ENCODE results near the gene RNF43. TPM values are rescaled to one million over a fixed set of nuclear protein-coding genes. Genes with fewer than 3 reads are reported as not detected.

RNF43 gene
- total RNA-seq, 5 donors from 2014 or later (not counting 1 experiment from before 2014, with no cell fraction given), result 1.2 to 4.0 (median 1.8) TPM

GRCh38 chr17:58394534-58395223, 22.7 kb downstream of the RNF43 start:
- no peak overlapping the region for H3K27ac ChIP-seq (ENCODE audit: low read length)
- POLR2A ChIA-PET, result no interaction called here
- H3K4me1 ChIP-seq (ENCODE audit: control insufficient read depth in 1 of 2, extremely low read depth in 1 of 2, insufficient read depth in 2 of 2, low read length in 2 of 2), result no peaks in the 10 kb centered on the region
- Mint-ChIP-seq H3K9me3 (no peaks in the 10 kb centered on the region), H3K4me3 (no peak overlapping the region), H3K27me3 (no peaks in the 10 kb centered on the region), H3K27ac (no peak overlapping the region), H3K4me1 (no peaks in the 10 kb centered on the region), H3K36me3 (peaks cover 4% of the 10 kb centered on the region)
- no peak for ATAC-seq (replicated peaks in 1 of 4)
- no peaks in the 10 kb centered on the region for H3K27me3 ChIP-seq (replicated peaks in 1 of 2; ENCODE audit: control insufficient read depth in 2 of 2, extremely low read depth in 1 of 2, insufficient read depth in 2 of 2, low read length in 1 of 2)
- CTCF ChIA-PET, result interaction anchor here in 1 of 2 donors (0.6 kb wide), 1 partner anchor 23 kb away, joined by 7 read pairs; no protein-coding TSS in a partner anchor
- no CpG with 5 or more reads among the region's 3 CpGs for WGBS (ENCODE audit: insufficient coverage)
- no peaks in the 10 kb centered on the region for H3K9me3 ChIP-seq
- DNase-seq, result no peak
- no peaks in the 10 kb centered on the region for H3K36me3 ChIP-seq (ENCODE audit: control insufficient read depth in 2 of 2, extremely low read depth in 1 of 2, insufficient read depth in 1 of 2, low read length in 1 of 2)
- no peak overlapping the region for H3K4me3 ChIP-seq (ENCODE audit: control insufficient read depth in 1 of 2, extremely low read depth in 1 of 2, low read length in 1 of 2)

- H3K27ac Mint-ChIP-seq, result no peak overlapping the region
- Histone ChIP-seq H3K27me3 (replicated peaks in 1 of 2; ENCODE audit: control insufficient read depth in 2 of 2, extremely low read depth in 1 of 2, insufficient read depth in 2 of 2, low read length in 1 of 2) (no peaks in the 10 kb centered on the region), H3K27ac (ENCODE audit: low read length) (no peak overlapping the region), H3K36me3 (ENCODE audit: control insufficient read depth in 2 of 2, extremely low read depth in 1 of 2, insufficient read depth in 1 of 2, low read length in 1 of 2) (no peaks in the 10 kb centered on the region), H3K9me3 (no peaks in the 10 kb centered on the region), H3K4me1 (ENCODE audit: control insufficient read depth in 1 of 2, extremely low read depth in 1 of 2, insufficient read depth in 2 of 2, low read length in 2 of 2) (no peaks in the 10 kb centered on the region), H3K4me3 (ENCODE audit: control insufficient read depth in 1 of 2, extremely low read depth in 1 of 2, low read length in 1 of 2) (no peak overlapping the region)
- H3K4me1 Mint-ChIP-seq, result peaks cover 0 to 4% (median 0%) of the 10 kb centered on the region in 3 donors
- H3K36me3 Mint-ChIP-seq, result peaks cover 4% of the 10 kb centered on the region
- POLR2A ChIA-PET, result no interaction called here
- CTCF ChIA-PET, result interaction anchor here in 1 of 2 donors (0.6 kb wide), 1 partner anchor 1148 kb away, joined by 3 read pairs; no protein-coding TSS in a partner anchor
- H3K27me3 Mint-ChIP-seq, result no peaks in the 10 kb centered on the region
- ATAC-seq (replicated peaks in 1 of 4), result no peak
- no peaks in the 10 kb centered on the region for H3K9me3 Mint-ChIP-seq
- H3K4me3 Mint-ChIP-seq, result no peak overlapping the region
- 95% methylated on average over 9 of the region's 10 CpGs for WGBS (ENCODE audit: insufficient coverage)
- DNase-seq, result no peak
These were observed 25.9 kb downstream of the RNF43 start for GRCh38 chr17:58391302-58391984.

- no peak overlapping the region for H3K4me3 Mint-ChIP-seq
- H3K27me3 Mint-ChIP-seq, result no peaks in the 10 kb centered on the region
- Histone ChIP-seq H3K27ac (ENCODE audit: low read length) (no peak overlapping the region), H3K4me1 (ENCODE audit: control insufficient read depth in 1 of 2, extremely low read depth in 1 of 2, insufficient read depth in 2 of 2, low read length in 2 of 2) (no peaks in the 10 kb centered on the region), H3K9me3 (no peaks in the 10 kb centered on the region), H3K4me3 (ENCODE audit: control insufficient read depth in 1 of 2, extremely low read depth in 1 of 2, low read length in 1 of 2) (no peak overlapping the region), H3K27me3 (replicated peaks in 1 of 2; ENCODE audit: control insufficient read depth in 2 of 2, extremely low read depth in 1 of 2, insufficient read depth in 2 of 2, low read length in 1 of 2) (no peaks in the 10 kb centered on the region), H3K36me3 (ENCODE audit: control insufficient read depth in 2 of 2, extremely low read depth in 1 of 2, insufficient read depth in 1 of 2, low read length in 1 of 2) (no peaks in the 10 kb centered on the region)
- no peaks in the 10 kb centered on the region for H3K9me3 Mint-ChIP-seq
- no peak for DNase-seq
- whole genome bisulfite sequencing (ENCODE audit: insufficient coverage), result 100% methylated on average over 1 of the region's 2 CpGs
- ChIA-PET POLR2A (no interaction called here), CTCF (interaction anchor here in 1 of 2 donors (0.5 kb wide), 1 partner anchor 17 kb away, joined by 3 read pairs; no protein-coding TSS in a partner anchor)
- no peak for ATAC-seq (replicated peaks in 1 of 4)
- H3K27ac Mint-ChIP-seq, result no peak overlapping the region
- H3K36me3 Mint-ChIP-seq, result peaks cover 4% of the 10 kb centered on the region
- peaks cover 0 to 4% (median 0%) of the 10 kb centered on the region in 3 donors for H3K4me1 Mint-ChIP-seq
These were observed 26.4 kb downstream of the RNF43 start for GRCh38 chr17:58390884-58391283.

DNA sequence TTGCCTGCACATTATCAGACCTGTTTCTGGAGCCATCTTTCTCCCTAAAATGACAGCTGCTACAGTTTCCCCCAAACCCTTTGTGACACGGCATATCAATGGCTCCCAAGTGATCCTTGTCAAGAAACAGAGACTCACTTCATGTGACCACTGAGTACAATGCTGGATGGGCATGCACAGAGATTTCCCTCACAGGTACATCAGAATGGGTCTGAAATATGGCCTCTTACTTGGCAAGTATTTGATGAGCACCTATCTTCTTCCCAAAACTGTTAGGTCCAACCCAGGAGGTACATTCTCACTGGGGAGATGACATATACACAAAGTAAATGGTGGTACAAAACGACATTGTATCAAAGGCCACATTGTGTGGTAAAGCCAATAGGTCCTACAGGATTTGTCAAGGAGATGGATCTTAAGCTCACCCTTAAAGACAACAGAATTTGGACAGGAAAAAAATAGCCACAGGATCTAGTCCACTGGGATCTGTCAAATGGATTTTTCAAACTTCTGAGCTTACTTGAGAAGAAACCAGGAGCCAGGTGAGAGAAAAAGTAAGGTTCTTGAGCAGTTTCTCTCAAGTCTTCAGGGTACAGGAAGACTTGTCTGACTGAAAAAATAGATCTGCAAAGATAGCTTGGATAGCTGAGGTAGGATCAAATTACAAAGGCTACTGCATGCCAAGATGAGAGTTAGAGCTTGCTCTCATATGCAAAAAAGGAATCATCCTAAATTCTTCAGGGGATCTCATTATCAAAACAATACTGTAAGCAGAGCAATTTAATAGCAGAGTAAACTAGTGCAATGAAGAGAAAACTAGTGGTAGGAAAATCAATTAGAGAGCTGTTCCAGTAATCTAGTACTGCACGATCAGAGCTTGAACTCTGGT, 28.8 kb downstream of the RNF43 start:
- H3K36me3 ChIP-seq (ENCODE audit: control insufficient read depth in 2 of 2, extremely low read depth in 1 of 2, insufficient read depth in 1 of 2, low read length in 1 of 2), result no peaks in the 10 kb centered on the region
- H3K9me3 ChIP-seq, result no peaks in the 10 kb centered on the region
- H3K27me3 Mint-ChIP-seq, result no peaks in the 10 kb centered on the region
- ChIA-PET CTCF (interaction anchor here in 1 of 2 donors (1.0 kb wide), 1 partner anchor 8 kb away, joined by 3 read pairs; no protein-coding TSS in a partner anchor), POLR2A (interaction anchor here in 1 of 2 donors (0.7 kb wide), 1 partner anchor 184 kb away, joined by 3 read pairs; no protein-coding TSS in a partner anchor)
- H3K27ac Mint-ChIP-seq, result no peak overlapping the region
- H3K27ac ChIP-seq (ENCODE audit: low read length), result peak overlapping the region; percentile 8
- H3K4me1 ChIP-seq (ENCODE audit: control insufficient read depth in 1 of 2, extremely low read depth in 1 of 2, insufficient read depth in 2 of 2, low read length in 2 of 2), result no peaks in the 10 kb centered on the region
- WGBS (ENCODE audit: insufficient coverage), result 100% methylated on average over 2 of the region's 3 CpGs
- no peaks in the 10 kb centered on the region for H3K27me3 ChIP-seq (replicated peaks in 1 of 2; ENCODE audit: control insufficient read depth in 2 of 2, extremely low read depth in 1 of 2, insufficient read depth in 2 of 2, low read length in 1 of 2)
- DNase-seq (no peak), ATAC-seq (replicated peaks in 1 of 4) (no peak)
- H3K4me3 Mint-ChIP-seq, result no peak overlapping the region
- peaks cover 0 to 10% (median 7%) of the 10 kb centered on the region in 3 donors for H3K4me1 Mint-ChIP-seq
- no peaks in the 10 kb centered on the region for H3K9me3 Mint-ChIP-seq
- H3K36me3 Mint-ChIP-seq, result no peaks in the 10 kb centered on the region
- H3K4me3 ChIP-seq (ENCODE audit: control insufficient read depth in 1 of 2, extremely low read depth in 1 of 2, low read length in 1 of 2), result no peak overlapping the region

DNA sequence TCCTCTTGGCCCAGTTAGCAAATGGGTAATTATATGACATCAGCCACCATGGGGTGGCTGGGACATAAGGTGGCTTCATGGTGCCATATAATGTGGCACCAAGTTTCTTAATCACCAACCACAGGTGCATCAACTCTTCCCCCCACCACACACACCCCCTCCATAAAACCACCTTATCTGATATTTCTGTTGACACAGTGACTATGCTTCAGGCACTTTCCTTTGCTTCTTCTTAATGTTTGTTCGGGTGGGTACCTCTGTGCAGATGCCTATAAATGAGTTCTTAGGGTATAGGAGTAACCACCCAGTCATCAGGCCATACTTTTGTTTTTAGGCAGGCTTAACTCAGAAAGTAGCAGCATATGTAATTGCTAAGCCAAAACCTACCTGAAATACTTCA, 29.5 kb downstream of the RNF43 start:
- H3K4me3 Mint-ChIP-seq, result no peak overlapping the region
- Histone ChIP-seq H3K27me3 (replicated peaks in 1 of 2; ENCODE audit: control insufficient read depth in 2 of 2, extremely low read depth in 1 of 2, insufficient read depth in 2 of 2, low read length in 1 of 2) (no peaks in the 10 kb centered on the region), H3K36me3 (ENCODE audit: control insufficient read depth in 2 of 2, extremely low read depth in 1 of 2, insufficient read depth in 1 of 2, low read length in 1 of 2) (no peaks in the 10 kb centered on the region), H3K9me3 (no peaks in the 10 kb centered on the region), H3K4me3 (ENCODE audit: control insufficient read depth in 1 of 2, extremely low read depth in 1 of 2, low read length in 1 of 2) (no peak overlapping the region), H3K4me1 (ENCODE audit: control insufficient read depth in 1 of 2, extremely low read depth in 1 of 2, insufficient read depth in 2 of 2, low read length in 2 of 2) (peaks cover 0 to 1% of the 10 kb centered on the region in 2 experiments), H3K27ac (ENCODE audit: low read length) (peak overlapping the region; percentile 8)
- ChIA-PET POLR2A (no interaction called here), CTCF (no interaction called here)
- H3K4me1 Mint-ChIP-seq, result peaks cover 3 to 13% (median 8%) of the 10 kb centered on the region in 3 donors
- DNase-seq, result peak in 4 of 35 experiments; percentile 3 to 34 (median 12)
- H3K9me3 Mint-ChIP-seq, result no peaks in the 10 kb centered on the region
- no peaks in the 10 kb centered on the region for H3K27me3 Mint-ChIP-seq
- peak in 2 of 4 experiments; percentile 37 to 44 for ATAC-seq (replicated peaks in 1 of 4)
- H3K36me3 Mint-ChIP-seq, result no peaks in the 10 kb centered on the region
- WGBS (ENCODE audit: insufficient coverage), result no CpG with 5 or more reads among the region's 1 CpG
- H3K27ac Mint-ChIP-seq, result no peak overlapping the region

DNA sequence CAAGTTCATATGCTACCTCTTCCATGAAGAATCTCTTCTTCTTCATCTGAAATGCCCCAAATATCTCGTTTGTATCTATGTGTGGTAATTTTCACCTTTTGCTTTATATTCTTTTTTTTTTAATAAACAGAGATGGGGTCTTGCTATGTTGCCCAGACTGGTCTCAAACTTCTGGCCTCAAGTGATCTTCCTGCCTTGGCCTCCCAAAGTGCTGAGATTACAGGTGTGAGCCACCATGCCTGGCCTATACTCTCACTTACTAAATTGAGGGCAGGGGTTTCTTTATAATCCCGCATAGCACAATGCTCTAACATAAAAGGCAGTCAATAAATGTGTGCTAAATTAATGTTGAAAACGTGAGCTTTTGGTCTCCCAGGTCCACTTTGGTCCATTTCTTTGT, 30.6 kb downstream of the RNF43 start:
- no peak overlapping the region for H3K4me3 ChIP-seq (ENCODE audit: control insufficient read depth in 1 of 2, extremely low read depth in 1 of 2, low read length in 1 of 2)
- Mint-ChIP-seq H3K27me3 (no peaks in the 10 kb centered on the region), H3K4me1 (peaks cover 14 to 25% (median 19%) of the 10 kb centered on the region in 3 donors), H3K27ac (no peak overlapping the region), H3K9me3 (no peaks in the 10 kb centered on the region), H3K4me3 (no peak overlapping the region), H3K36me3 (no peaks in the 10 kb centered on the region)
- ATAC-seq (replicated peaks in 1 of 4) (no peak), DNase-seq (no peak)
- no peaks in the 10 kb centered on the region for H3K9me3 ChIP-seq
- peaks cover 9 to 11% of the 10 kb centered on the region in 2 experiments for H3K4me1 ChIP-seq (ENCODE audit: control insufficient read depth in 1 of 2, extremely low read depth in 1 of 2, insufficient read depth in 2 of 2, low read length in 2 of 2)
- no peaks in the 10 kb centered on the region for H3K36me3 ChIP-seq (ENCODE audit: control insufficient read depth in 2 of 2, extremely low read depth in 1 of 2, insufficient read depth in 1 of 2, low read length in 1 of 2)
- WGBS (ENCODE audit: insufficient coverage), result 75% methylated on average over 1 of the region's 3 CpGs
- POLR2A ChIA-PET, result no interaction called here
- no peaks in the 10 kb centered on the region for H3K27me3 ChIP-seq (replicated peaks in 1 of 2; ENCODE audit: control insufficient read depth in 2 of 2, extremely low read depth in 1 of 2, insufficient read depth in 2 of 2, low read length in 1 of 2)
- no peak overlapping the region for H3K27ac ChIP-seq (ENCODE audit: low read length)
- CTCF ChIA-PET, result no interaction called here
